HEK293 (cell line): Measurements from ENCODE around the gene KCNC1.

Experiments
- CTCF ChIA-PET: fragments of 350-600 bp; formaldehyde crosslinking; extraction: SDS; loops from one replicate; lab custom pipeline; 2021; ENCODE audit warnings: antibody characterized with exemption; lab: Yijun Ruan, JAX
- POLR2A ChIA-PET: fragments of 300-600 bp; formaldehyde crosslinking; extraction: SDS; loops from one replicate; lab custom pipeline; 2020; ENCODE audit warnings: antibody characterized with exemption, inconsistent platforms; lab: Yijun Ruan, JAX
- H3K27ac ChIP-seq: fragments of 200-500 bp; sonication (Bioruptor generic); 2 replicates; pipeline ENCODE4 v1.5.1; 2014; ENCODE audit warnings: low read depth, low read length, control low read depth, inconsistent platforms; ENCODE audit errors: extremely low read depth
- H3K36me3 ChIP-seq, 2 experiments: fragments of 200-500 bp in 1 of 2; sonication (Bioruptor generic) in 1 of 2; 1 replicate in 1 of 2; 2 replicates in 1 of 2; pipeline ENCODE4 v1.5.1; 2014 to 2017; ENCODE audit warnings: inconsistent platforms in 2 of 2, low read length in 2 of 2; ENCODE audit not compliant: control insufficient read depth in 2 of 2, insufficient read depth in 1 of 2
- H3K4me1 ChIP-seq: fragments of 200-500 bp; sonication (Bioruptor generic); 2 replicates; pipeline ENCODE4 v1.5.1; 2014; ENCODE audit warnings: mild to moderate bottlenecking, low read length, inconsistent platforms; ENCODE audit not compliant: control insufficient read depth, insufficient read depth
- H3K4me3 ChIP-seq: 2 replicates; pipeline ENCODE4 v1.5.1; 2011; ENCODE audit warnings: low read depth, mild to moderate bottlenecking, control low read depth, low read length, moderate library complexity
- H3K9me3 ChIP-seq: fragments of 200-500 bp; sonication (Bioruptor generic); 2 replicates; pipeline ENCODE4 v1.5.1; 2014; ENCODE audit warnings: low read depth, low read length, inconsistent platforms; ENCODE audit not compliant: control insufficient read depth, insufficient read depth
- BCL11B ChIP-seq: fragments of 450-650 bp; formaldehyde crosslinking; IDR thresholded peaks from 2 replicates; pipeline ENCODE4 v1.5.1; 2016; ENCODE audit warnings: low read depth, missing biosample characterization, missing genetic modification characterization
- BCL6B ChIP-seq: fragments of 450-650 bp; formaldehyde crosslinking; IDR thresholded peaks from 2 replicates; pipeline ENCODE4 v1.5.1; 2017; ENCODE audit warnings: missing biosample characterization, missing genetic modification characterization
- OVOL3 ChIP-seq: fragments of 450-650 bp; formaldehyde crosslinking; IDR thresholded peaks from 2 replicates; pipeline ENCODE4 v1.5.1; 2016; ENCODE audit warnings: missing biosample characterization, missing genetic modification characterization
- PBX3 ChIP-seq: sonication (generic); formaldehyde crosslinking; IDR thresholded peaks from 2 replicates; pipeline ENCODE4 v1.8.1; 2022; ENCODE audit warnings: mild to moderate bottlenecking, moderate library complexity, missing genetic modification reagents
- ZBTB21 ChIP-seq: fragments of 450-650 bp; formaldehyde crosslinking; IDR thresholded peaks from 2 replicates; pipeline ENCODE4 v1.5.1; 2017; ENCODE audit warnings: missing biosample characterization, missing genetic modification characterization
- ZNF121 ChIP-seq: fragments of 450-650 bp; formaldehyde crosslinking; IDR thresholded peaks from 2 replicates; pipeline ENCODE4 v1.5.1; 2016; ENCODE audit warnings: missing biosample characterization, missing genetic modification characterization
- ZNF488 ChIP-seq: fragments of 450-650 bp; formaldehyde crosslinking; IDR thresholded peaks from 2 replicates; pipeline ENCODE4 v1.5.1; 2016; ENCODE audit warnings: missing biosample characterization, missing genetic modification characterization
- ZNF510 ChIP-seq: fragments of 450-650 bp; formaldehyde crosslinking; IDR thresholded peaks from 2 replicates; pipeline ENCODE4 v1.5.1; 2018; ENCODE audit warnings: mild to moderate bottlenecking, missing genetic modification characterization, missing biosample characterization; ENCODE audit not compliant: insufficient replicate concordance
- ZNF513 ChIP-seq: fragments of 450-650 bp; IDR thresholded peaks from 2 replicates; pipeline ENCODE4 v1.5.1; 2018; ENCODE audit warnings: missing biosample characterization, missing genetic modification characterization
- ZNF544 ChIP-seq: fragments of 450-650 bp; formaldehyde crosslinking; IDR thresholded peaks from 2 replicates; pipeline ENCODE4 v1.5.0; 2017; ENCODE audit warnings: missing biosample characterization, missing genetic modification characterization
- ZNF596 ChIP-seq: fragments of 450-650 bp; IDR thresholded peaks from 2 replicates; pipeline ENCODE4 v1.5.0; 2018; ENCODE audit warnings: missing biosample characterization, mild to moderate bottlenecking, missing genetic modification characterization, moderate library complexity
- ZNF658 ChIP-seq: fragments of 450-650 bp; formaldehyde crosslinking; IDR thresholded peaks from 2 replicates; pipeline ENCODE4; 2016; ENCODE audit warnings: missing biosample characterization, missing genetic modification characterization
- ZNF664 ChIP-seq: fragments of 450-650 bp; formaldehyde crosslinking; IDR thresholded peaks from 2 replicates; pipeline ENCODE4 v1.5.1; 2016; ENCODE audit warnings: missing biosample characterization, missing genetic modification characterization
- ZSCAN16 ChIP-seq: fragments of 450-650 bp; formaldehyde crosslinking; IDR thresholded peaks from 2 replicates; pipeline ENCODE4 v1.5.1; 2016; ENCODE audit warnings: missing biosample characterization, missing genetic modification characterization
- TF ChIP-seq, protein P1 (sequence below): fragments of 450-650 bp; formaldehyde crosslinking; IDR thresholded peaks from 2 replicates; pipeline ENCODE4 v1.5.1; 2016; ENCODE audit warnings: missing biosample characterization, missing genetic modification characterization

The KCNC1 gene

DNA sequence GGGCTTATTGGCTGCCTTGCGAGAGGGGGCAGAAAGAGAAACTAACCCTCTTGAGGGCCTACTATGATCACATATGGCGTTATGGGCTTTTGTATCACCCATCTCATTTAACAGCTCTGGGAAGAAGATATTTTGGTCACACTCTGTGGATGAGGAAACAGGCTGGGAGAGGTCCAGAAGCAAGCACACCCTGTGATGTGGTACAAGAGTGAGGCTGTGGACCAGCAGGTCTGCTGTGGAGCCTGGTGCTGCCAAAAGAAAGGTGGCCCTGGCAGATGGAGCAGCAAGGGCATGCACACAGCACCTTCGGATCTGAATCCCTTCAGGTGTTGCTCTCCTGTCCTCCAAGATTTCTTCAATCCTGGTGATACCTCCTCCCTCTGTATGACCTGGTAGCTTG, 64.1 kb downstream of the KCNC1 start:
- no peak overlapping the region for H3K4me3 ChIP-seq

DNA sequence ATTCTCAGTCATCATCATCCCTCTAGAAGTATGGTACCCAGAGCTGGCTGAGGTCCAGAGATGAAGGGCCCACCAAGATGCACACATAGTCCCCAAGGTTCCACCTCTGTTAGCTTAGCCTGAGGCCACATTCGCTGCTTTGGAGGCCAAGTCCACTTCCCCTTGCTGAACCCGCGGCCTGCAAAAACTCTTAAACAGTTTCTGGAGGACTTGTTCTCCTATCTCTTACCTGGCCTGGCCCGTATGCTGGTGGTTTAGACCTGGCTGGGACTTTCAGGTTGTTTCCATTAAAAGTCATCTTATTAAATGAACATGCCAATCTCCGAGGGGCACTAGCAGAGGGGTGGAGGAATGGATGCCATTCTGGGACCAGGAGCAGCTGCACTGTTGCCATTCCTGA, 64.6 kb downstream of the KCNC1 start:
- H3K9me3 ChIP-seq = no peaks in the 10 kb centered on the region
- TF ChIP-seq ZNF513 (tag by site-specific recombination) = no peak
- no peak for TF ChIP-seq PBX3
- TF ChIP-seq ZNF510 (tag by site-specific recombination) = peak; percentile 13
- POLR2A ChIA-PET = no interaction called here
- H3K4me1 ChIP-seq = no peaks in the 10 kb centered on the region
- H3K36me3 ChIP-seq = no peaks in the 10 kb centered on the region
- CTCF ChIA-PET = interaction anchor here (0.6 kb wide), 1 partner anchor 1214 kb away, joined by 3 read pairs; no protein-coding TSS in a partner anchor
- H3K27ac ChIP-seq = no peak overlapping the region
- no peak overlapping the region for H3K4me3 ChIP-seq

More for the DNA sequence above, 64.1 kb downstream of the KCNC1 start:
- CTCF ChIA-PET = interaction anchor here (1.0 kb wide), 1 partner anchor 66 kb away, joined by 3 read pairs; no protein-coding TSS in a partner anchor
- Histone ChIP-seq H3K9me3 (no peaks in the 10 kb centered on the region), H3K4me1 (no peaks in the 10 kb centered on the region), H3K27ac (no peak overlapping the region), H3K36me3 (no peaks in the 10 kb centered on the region)
- POLR2A ChIA-PET = no interaction called here
- TF ChIP-seq ZNF664 (tag by site-specific recombination) (peak; percentile 49; the same call in 1 of the 2 replicates), ZBTB21 (tag by site-specific recombination) (no peak)

GRCh38 chr11:17801166-17801565, 66.6 kb downstream of the KCNC1 start:
- no peak for TF ChIP-seq BCL11B (tag by site-specific recombination)
- TF ChIP-seq ZNF596 (tag by site-specific recombination) = no peak
- TF ChIP-seq BCL6B (tag by site-specific recombination) = no peak
- TF ChIP-seq ZNF544 (tag by site-specific recombination) = no peak
- no peak for TF ChIP-seq ZNF510 (tag by site-specific recombination)
- no peak for TF ChIP-seq ZSCAN16 (tag by site-specific recombination)
- no peak for TF ChIP-seq ZNF488 (tag by site-specific recombination)
- no peak for TF ChIP-seq ZNF121
- TF ChIP-seq OVOL3 (tag by site-specific recombination) = no peak
- TF ChIP-seq, protein P1, sequence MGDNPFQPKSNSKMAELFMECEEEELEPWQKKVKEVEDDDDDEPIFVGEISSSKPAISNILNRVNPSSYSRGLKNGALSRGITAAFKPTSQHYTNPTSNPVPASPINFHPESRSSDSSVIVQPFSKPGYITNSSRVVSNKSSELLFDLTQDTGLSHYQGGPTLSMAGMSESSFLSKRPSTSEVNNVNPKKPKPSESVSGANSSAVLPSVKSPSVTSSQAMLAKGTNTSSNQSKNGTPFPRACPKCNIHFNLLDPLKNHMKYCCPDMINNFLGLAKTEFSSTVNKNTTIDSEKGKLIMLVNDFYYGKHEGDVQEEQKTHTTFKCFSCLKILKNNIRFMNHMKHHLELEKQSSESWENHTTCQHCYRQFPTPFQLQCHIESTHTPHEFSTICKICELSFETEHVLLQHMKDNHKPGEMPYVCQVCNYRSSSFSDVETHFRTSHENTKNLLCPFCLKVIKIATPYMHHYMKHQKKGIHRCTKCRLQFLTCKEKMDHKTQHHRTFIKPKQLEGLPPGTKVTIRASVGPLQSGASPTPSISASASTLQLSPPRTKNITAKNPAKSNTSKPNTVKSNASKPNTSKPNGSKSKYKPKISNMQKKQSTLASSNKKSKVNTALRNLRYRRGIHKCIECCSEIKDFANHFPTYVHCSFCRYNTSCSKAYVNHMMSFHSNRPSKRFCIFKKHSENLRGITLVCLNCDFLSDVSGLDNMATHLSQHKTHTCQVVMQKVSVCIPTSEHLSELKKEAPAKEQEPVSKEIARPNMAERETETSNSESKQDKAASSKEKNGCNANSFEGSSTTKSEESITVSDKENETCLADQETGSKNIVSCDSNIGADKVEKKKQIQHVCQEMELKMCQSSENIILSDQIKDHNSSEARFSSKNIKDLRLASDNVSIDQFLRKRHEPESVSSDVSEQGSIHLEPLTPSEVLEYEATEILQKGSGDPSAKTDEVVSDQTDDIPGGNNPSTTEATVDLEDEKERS = no peak
- no peak for TF ChIP-seq ZNF658 (tag by site-specific recombination)
- CTCF ChIA-PET = interaction anchor here (0.6 kb wide), 1 partner anchor 876 kb away, joined by 3 read pairs; no protein-coding TSS in a partner anchor
- H3K27ac ChIP-seq = no peak overlapping the region
- POLR2A ChIA-PET = no interaction called here
- H3K9me3 ChIP-seq = no peaks in the 10 kb centered on the region
- no peak overlapping the region for H3K4me3 ChIP-seq
- no peaks in the 10 kb centered on the region for H3K36me3 ChIP-seq
- H3K4me1 ChIP-seq = no peaks in the 10 kb centered on the region
